ENCODE measurements around the gene PRKX. TPM values are rescaled to one million over a fixed set of nuclear protein-coding genes. Genes with fewer than 3 reads are reported as not detected.

The PRKX gene
- total RNA-seq, 4 donors from 2014 or later, result 1.1 to 69.7 (median 18.1) TPM

GRCh38 chrX:3598046-3598605 is 115.3 kb downstream of the PRKX start:
- whole genome bisulfite sequencing, 2 donors (ENCODE audit: low coverage in 1 of 2), result 90% methylated on average over 3 of the region's 3 CpGs; no CpG with 5 or more reads in 1 of the 2 donors

DNA sequence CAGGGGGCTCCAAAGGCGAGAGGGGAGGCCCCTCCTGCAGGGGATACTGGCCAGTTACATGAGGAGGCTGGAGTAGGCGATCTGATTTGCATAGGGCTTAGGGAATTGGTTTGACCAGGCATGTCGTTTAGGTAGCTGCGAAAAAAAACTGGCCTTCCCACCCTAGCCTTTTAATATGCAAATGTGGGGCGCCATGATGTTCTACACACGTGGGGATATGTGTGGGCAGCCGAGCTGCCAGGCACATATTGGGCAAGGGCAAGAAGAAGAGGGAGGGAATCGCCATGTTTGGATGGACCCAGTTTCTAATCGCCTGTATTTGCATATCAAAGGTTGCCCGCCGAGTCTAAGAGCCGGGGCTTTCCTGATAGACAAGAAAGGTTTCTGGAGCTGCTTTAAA is 121.3 kb downstream of the PRKX start:
- Histone ChIP-seq H3K4me1 (no peaks in the 10 kb centered on the region), H3K36me3 (no peaks in the 10 kb centered on the region), H3K9me3 (no peaks in the 10 kb centered on the region), H3K27me3 (no peaks in the 10 kb centered on the region), H3K27ac (no peak overlapping the region), H3K4me3 (no peak overlapping the region)
- intact Hi-C loops (cut with DNase I; ENCODE audit: low total_unique reads) (no loop called here), in situ Hi-C loops (cut with MboI; ENCODE audit: low pct_ligation_motif_present in 1 of 4, low pct_unique_long_range_greater_than_20kb in 1 of 4, low sequenced_read_pairs in 3 of 4) (no loop called here)
- no peak for TF ChIP-seq POLR2AphosphoS5 (IDR thresholded peaks at IDR 0.05)
- no peak for TF ChIP-seq EP300 (IDR thresholded peaks at IDR 0.05; ENCODE audit: low read depth)
- no peak for TF ChIP-seq CTCF (IDR thresholded peaks at IDR 0.05)
- TF ChIP-seq POLR2A (IDR thresholded peaks at IDR 0.05), result no peak
- DNase-seq, result no peak
- 42% methylated on average over 12 of the region's 12 CpGs; no CpG with 5 or more reads in 1 of the 2 donors for WGBS, 2 donors (ENCODE audit: low coverage in 1 of 2)

More at GRCh38 chrX:3598046-3598605, 115.3 kb downstream of the PRKX start:
- intact Hi-C loops (cut with DNase I; ENCODE audit: low total_unique reads) (no loop called here), in situ Hi-C loops (cut with MboI; ENCODE audit: low pct_ligation_motif_present in 1 of 4, low pct_unique_long_range_greater_than_20kb in 1 of 4, low sequenced_read_pairs in 3 of 4) (no loop called here)
- Histone ChIP-seq H3K4me1 (no peaks in the 10 kb centered on the region), H3K27ac (no peak overlapping the region), H3K36me3 (no peaks in the 10 kb centered on the region), H3K27me3 (no peaks in the 10 kb centered on the region), H3K4me3 (no peak overlapping the region), H3K9me3 (no peaks in the 10 kb centered on the region)
- DNase-seq, result no peak
- no peak for TF ChIP-seq POLR2AphosphoS5 (IDR thresholded peaks at IDR 0.05)
- TF ChIP-seq CTCF (IDR thresholded peaks at IDR 0.05), result no peak
- no peak for TF ChIP-seq EP300 (IDR thresholded peaks at IDR 0.05; ENCODE audit: low read depth)
- no peak for TF ChIP-seq POLR2A (IDR thresholded peaks at IDR 0.05)

- no peaks in the 10 kb centered on the region for H3K4me1 ChIP-seq
- H3K9me3 ChIP-seq, result no peaks in the 10 kb centered on the region
- 65 to 76% methylated on average over 2 to 8 of the region's 8 CpGs for WGBS, 2 donors (ENCODE audit: low coverage in 1 of 2)
Measured at GRCh38 chrX:3589474-3589873, 124.0 kb downstream of the PRKX start.

DNA sequence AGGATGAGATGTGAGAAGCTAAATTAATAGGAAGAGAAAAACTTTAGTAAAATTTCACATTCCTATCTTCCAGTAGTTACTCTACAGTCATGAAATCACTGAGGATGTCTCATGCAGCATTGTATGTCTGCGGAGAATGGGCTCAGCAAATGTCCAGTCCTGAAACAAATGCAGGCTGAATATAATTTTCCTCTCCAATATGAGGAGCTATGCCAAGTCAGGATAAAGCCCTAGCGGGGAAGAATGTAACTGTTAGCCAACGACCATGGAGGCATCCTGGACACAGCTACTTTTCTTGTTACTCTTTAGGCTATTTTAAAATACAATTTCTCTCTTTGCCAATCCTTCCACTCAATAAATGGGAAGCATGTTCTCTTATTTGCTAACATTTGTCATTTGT is 127.7 kb downstream of the PRKX start:
- no peak for DNase-seq
- 60% methylated on average over 3 of the region's 3 CpGs; no CpG with 5 or more reads in 1 of the 2 donors for WGBS, 2 donors (ENCODE audit: low coverage in 1 of 2)
- no peaks in the 10 kb centered on the region for H3K4me1 ChIP-seq
- in situ Hi-C loops (cut with MboI; ENCODE audit: low pct_ligation_motif_present in 1 of 4, low pct_unique_long_range_greater_than_20kb in 1 of 4, low sequenced_read_pairs in 3 of 4), result no loop called here
- TF ChIP-seq CTCF (IDR thresholded peaks at IDR 0.05), result no peak
- no peak for TF ChIP-seq EP300 (IDR thresholded peaks at IDR 0.05; ENCODE audit: low read depth)
- no peak for TF ChIP-seq POLR2A (IDR thresholded peaks at IDR 0.05)
- TF ChIP-seq POLR2AphosphoS5 (IDR thresholded peaks at IDR 0.05), result no peak
- no peaks in the 10 kb centered on the region for H3K9me3 ChIP-seq
- no peaks in the 10 kb centered on the region for H3K36me3 ChIP-seq
- no peak overlapping the region for H3K4me3 ChIP-seq
- no peak overlapping the region for H3K27ac ChIP-seq
- intact Hi-C loops (cut with DNase I; ENCODE audit: low total_unique reads), result no loop called here
- no peaks in the 10 kb centered on the region for H3K27me3 ChIP-seq

More at GRCh38 chrX:3589474-3589873, 124.0 kb downstream of the PRKX start:
- no peak overlapping the region for H3K27ac ChIP-seq
- no peak overlapping the region for H3K4me3 ChIP-seq
- intact Hi-C loops (cut with DNase I; ENCODE audit: low total_unique reads), result no loop called here
- in situ Hi-C loops (cut with MboI; ENCODE audit: low pct_ligation_motif_present in 1 of 4, low pct_unique_long_range_greater_than_20kb in 1 of 4, low sequenced_read_pairs in 3 of 4), result no loop called here
- no peaks in the 10 kb centered on the region for H3K36me3 ChIP-seq
- no peaks in the 10 kb centered on the region for H3K27me3 ChIP-seq
- no peak for DNase-seq
- TF ChIP-seq EP300 (IDR thresholded peaks at IDR 0.05; ENCODE audit: low read depth), result no peak
- no peak for TF ChIP-seq POLR2A (IDR thresholded peaks at IDR 0.05)
- TF ChIP-seq CTCF (IDR thresholded peaks at IDR 0.05), result no peak
- TF ChIP-seq POLR2AphosphoS5 (IDR thresholded peaks at IDR 0.05), result no peak

All from transverse colon (tissue), 4 donors.